Activated B cell treated with CpG ODN at 0.5 μM for 24 hours (primary cell): Measurements from ENCODE around the gene NUP62CL. TPM values are rescaled to one million over a fixed set of nuclear protein-coding genes. Genes with fewer than 3 reads are reported as not detected.
"Not testable (repeated sequence)": the region's sequence is repeated elsewhere in the genome, so short reads cannot be mapped to it uniquely, and the experiment has no call there.

ENCODE experiments used
- ATAC-seq: fragments of 200-7000 bp; cut with Tn5 transposase; one replicate; pipeline ENCODE4 v1.10.0; 2021; ENCODE audit warnings: low read depth, mild to moderate bottlenecking, moderate library complexity
- CTCF ChIA-PET: fragments of 350-600 bp; sonication (Branson Sonifier 250); formaldehyde crosslinking; loops from one replicate; lab custom pipeline; 2021; ENCODE audit warnings: antibody characterized with exemption; lab: Charles Lee
- POLR2A ChIA-PET: fragments of 350-600 bp; sonication (Branson Sonifier 250); formaldehyde crosslinking; loops from one replicate; lab custom pipeline; 2021; ENCODE audit warnings: antibody characterized with exemption; lab: Charles Lee
- DNase-seq: peaks from one replicate; pipeline ENCODE4 v3.0.0; 2022
- H3K27ac Mint-ChIP-seq: one replicate; pipeline ENCODE4 v1.8.0; 2020; ENCODE audit warnings: mixed read lengths
- H3K27me3 Mint-ChIP-seq: one replicate; pipeline ENCODE4 v1.8.0; 2021; ENCODE audit warnings: mixed read lengths
- H3K36me3 Mint-ChIP-seq: one replicate; pipeline ENCODE4 v1.8.0; 2021; ENCODE audit warnings: low read depth, mixed read lengths
- H3K4me1 Mint-ChIP-seq: one replicate; pipeline ENCODE4 v1.8.0; 2021; ENCODE audit warnings: mixed read lengths
- H3K4me3 Mint-ChIP-seq: one replicate; pipeline ENCODE4 v1.8.0; 2020; ENCODE audit warnings: mild to moderate bottlenecking, mixed read lengths
- H3K9me3 Mint-ChIP-seq: one replicate; pipeline ENCODE4 v1.8.0; 2020; ENCODE audit warnings: mixed read lengths
- intact Hi-C: fragments of 100-400 bp; cut with micrococcal nuclease; formaldehyde crosslinking; loops from one replicate; pipeline ENCODE4 v1.15.1; 2024
- total RNA-seq: library from RNA; stranded (reverse); gene quantifications from 2 replicates; pipeline ENCODE4 v1.2.3, GENCODE V29; 2022
- TF ChIP-seq, protein P1 (sequence below): fragments of 200-600 bp; IDR thresholded peaks from one replicate; pipeline ENCODE4 v1.8.0; 2022; ENCODE audit warnings: antibody characterized with exemption, mild to moderate bottlenecking

Gene NUP62CL
- total RNA-seq, 1 donor from 2014 or later: 1.4 TPM

DNA sequence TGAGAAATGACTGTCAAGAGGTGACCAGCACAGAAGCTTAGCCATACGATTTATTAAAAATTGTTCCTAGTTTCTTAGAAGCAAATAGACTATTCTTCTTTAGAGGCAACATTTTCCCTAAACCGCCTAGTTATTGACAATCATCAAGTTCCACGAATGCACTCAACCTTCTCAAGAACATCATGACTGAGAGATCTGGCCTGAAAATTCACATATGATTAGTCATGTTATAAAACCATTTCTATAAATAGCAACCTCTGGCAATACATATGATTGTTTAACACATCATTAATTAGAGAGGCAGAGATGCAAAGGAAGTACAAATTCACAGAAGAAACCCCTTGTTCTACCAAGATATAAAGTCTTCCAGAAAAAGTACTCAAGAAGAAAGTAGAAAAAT, 6.7 kb downstream of the NUP62CL start:
- H3K9me3 Mint-ChIP-seq: no peaks in the 10 kb centered on the region
- H3K4me3 Mint-ChIP-seq: no peak overlapping the region
- no peaks in the 10 kb centered on the region for H3K36me3 Mint-ChIP-seq
- CTCF ChIA-PET: no interaction called here
- DNase-seq: no peak
- H3K27me3 Mint-ChIP-seq: no peaks in the 10 kb centered on the region
- no peak overlapping the region for H3K27ac Mint-ChIP-seq
- intact Hi-C loops: no loop called here
- ATAC-seq: no peak
- TF ChIP-seq, protein P1, sequence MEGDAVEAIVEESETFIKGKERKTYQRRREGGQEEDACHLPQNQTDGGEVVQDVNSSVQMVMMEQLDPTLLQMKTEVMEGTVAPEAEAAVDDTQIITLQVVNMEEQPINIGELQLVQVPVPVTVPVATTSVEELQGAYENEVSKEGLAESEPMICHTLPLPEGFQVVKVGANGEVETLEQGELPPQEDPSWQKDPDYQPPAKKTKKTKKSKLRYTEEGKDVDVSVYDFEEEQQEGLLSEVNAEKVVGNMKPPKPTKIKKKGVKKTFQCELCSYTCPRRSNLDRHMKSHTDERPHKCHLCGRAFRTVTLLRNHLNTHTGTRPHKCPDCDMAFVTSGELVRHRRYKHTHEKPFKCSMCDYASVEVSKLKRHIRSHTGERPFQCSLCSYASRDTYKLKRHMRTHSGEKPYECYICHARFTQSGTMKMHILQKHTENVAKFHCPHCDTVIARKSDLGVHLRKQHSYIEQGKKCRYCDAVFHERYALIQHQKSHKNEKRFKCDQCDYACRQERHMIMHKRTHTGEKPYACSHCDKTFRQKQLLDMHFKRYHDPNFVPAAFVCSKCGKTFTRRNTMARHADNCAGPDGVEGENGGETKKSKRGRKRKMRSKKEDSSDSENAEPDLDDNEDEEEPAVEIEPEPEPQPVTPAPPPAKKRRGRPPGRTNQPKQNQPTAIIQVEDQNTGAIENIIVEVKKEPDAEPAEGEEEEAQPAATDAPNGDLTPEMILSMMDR: no peak
- POLR2A ChIA-PET: no interaction called here
- no peaks in the 10 kb centered on the region for H3K4me1 Mint-ChIP-seq

- DNase-seq, POLR2A ChIA-PET, H3K36me3 Mint-ChIP-seq, CTCF ChIA-PET, ATAC-seq, H3K27me3 Mint-ChIP-seq, H3K4me3 Mint-ChIP-seq, H3K27ac Mint-ChIP-seq, H3K9me3 Mint-ChIP-seq, H3K4me1 Mint-ChIP-seq, intact Hi-C loops: not testable (repeated sequence)
Observed at GRCh38 chrX:107198074-107198473, 8.2 kb downstream of the NUP62CL start.

DNA sequence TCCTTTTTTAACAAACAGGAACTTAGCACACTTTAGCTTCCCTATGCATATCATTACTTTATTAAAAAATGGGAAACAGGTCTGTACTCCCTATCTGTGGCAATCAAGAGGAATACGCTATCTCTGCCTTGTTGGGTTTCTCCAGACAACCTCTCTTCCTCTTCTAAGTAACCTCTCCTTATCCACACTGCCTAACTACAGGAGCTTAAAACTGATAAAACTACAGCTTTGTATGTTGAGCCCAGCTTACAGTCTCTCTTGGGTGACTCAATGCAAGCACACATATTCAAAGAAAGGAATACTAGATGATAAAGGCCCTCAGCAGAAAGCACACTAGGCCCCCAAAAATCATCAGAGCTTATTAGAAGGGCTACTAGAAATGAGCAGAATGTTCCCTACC, 8.9 kb downstream of the NUP62CL start:
- intact Hi-C loops: no loop called here
- TF ChIP-seq, protein P1: no peak
- Mint-ChIP-seq H3K27me3 (no peaks in the 10 kb centered on the region), H3K4me1 (no peaks in the 10 kb centered on the region), H3K9me3 (no peaks in the 10 kb centered on the region), H3K27ac (no peak overlapping the region), H3K4me3 (no peak overlapping the region), H3K36me3 (no peaks in the 10 kb centered on the region)
- no peak for DNase-seq
- POLR2A ChIA-PET: no interaction called here
- ATAC-seq: no peak
- CTCF ChIA-PET: no interaction called here

GRCh38 chrX:107171369-107172102, 34.7 kb downstream of the NUP62CL start:
- intact Hi-C loops: no loop called here
- ChIA-PET CTCF (no interaction called here), POLR2A (no interaction called here)
- TF ChIP-seq, protein P1: no peak
- Mint-ChIP-seq H3K4me3 (no peak overlapping the region), H3K36me3 (no peaks in the 10 kb centered on the region), H3K4me1 (no peaks in the 10 kb centered on the region), H3K9me3 (no peaks in the 10 kb centered on the region), H3K27ac (no peak overlapping the region), H3K27me3 (no peaks in the 10 kb centered on the region)
- ATAC-seq (no peak), DNase-seq (no peak)

DNA sequence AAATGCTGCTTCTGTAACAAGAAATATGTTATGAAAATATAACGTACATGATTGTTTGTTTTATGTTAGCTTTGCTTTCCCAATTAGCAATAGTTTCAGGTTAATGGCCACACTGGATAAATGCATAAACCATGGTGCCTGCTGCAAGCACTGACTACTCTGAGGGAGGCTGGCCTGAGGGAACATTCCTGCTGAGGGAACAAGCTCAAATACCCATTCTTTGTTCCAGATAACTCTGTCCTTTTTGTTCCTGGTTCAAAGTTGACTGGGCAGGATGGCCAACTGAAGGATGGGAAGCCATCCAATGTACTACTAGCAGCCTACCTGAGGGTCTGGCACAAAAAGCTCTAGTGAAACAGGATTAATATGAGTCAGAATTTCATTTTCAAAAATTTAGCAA, 37.5 kb downstream of the NUP62CL start:
- ChIA-PET CTCF (no interaction called here), POLR2A (no interaction called here)
- H3K27ac Mint-ChIP-seq: no peak overlapping the region
- no peaks in the 10 kb centered on the region for H3K27me3 Mint-ChIP-seq
- DNase-seq (no peak), ATAC-seq (no peak)
- H3K36me3 Mint-ChIP-seq: no peaks in the 10 kb centered on the region
- H3K9me3 Mint-ChIP-seq: no peaks in the 10 kb centered on the region
- intact Hi-C loops: no loop called here
- no peak overlapping the region for H3K4me3 Mint-ChIP-seq
- TF ChIP-seq, protein P1: no peak
- H3K4me1 Mint-ChIP-seq: no peaks in the 10 kb centered on the region

DNA sequence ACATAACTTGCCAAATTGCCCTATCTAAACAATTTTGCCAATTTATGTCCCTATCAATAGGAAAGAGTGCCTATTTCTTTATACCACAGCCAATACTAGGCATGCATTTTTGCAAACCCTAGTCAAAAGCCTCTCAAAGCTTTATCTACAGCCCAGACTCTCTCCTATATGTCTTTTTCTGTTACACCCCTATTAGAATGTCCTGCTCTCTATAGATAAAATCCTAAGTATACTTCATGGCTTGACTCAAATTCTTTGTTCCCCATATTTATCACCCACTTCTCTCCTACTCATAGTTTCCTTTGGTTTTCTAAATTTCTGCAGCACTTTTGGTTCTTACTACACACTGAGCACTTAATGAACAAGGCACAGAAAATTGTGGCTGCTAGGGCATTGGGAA, 38.0 kb downstream of the NUP62CL start:
- ChIA-PET POLR2A (no interaction called here), CTCF (no interaction called here)
- no peak overlapping the region for H3K4me3 Mint-ChIP-seq
- TF ChIP-seq, protein P1: no peak
- no peaks in the 10 kb centered on the region for H3K4me1 Mint-ChIP-seq
- no peaks in the 10 kb centered on the region for H3K9me3 Mint-ChIP-seq
- H3K27ac Mint-ChIP-seq: no peak overlapping the region
- intact Hi-C loops: no loop called here
- no peaks in the 10 kb centered on the region for H3K27me3 Mint-ChIP-seq
- ATAC-seq (no peak), DNase-seq (no peak)
- H3K36me3 Mint-ChIP-seq: no peaks in the 10 kb centered on the region
